GM12875 (cell line): ENCODE results near the gene CHDH.

ENCODE experiments used
- H3K4me3 ChIP-seq: one replicate; pipeline ENCODE4 v1.5.1; 2011; ENCODE audit warnings: low read depth, low read length, control low read depth
- TF ChIP-seq, protein P1 (sequence below): IDR thresholded peaks from 2 replicates; pipeline ENCODE4 v1.5.1; 2011; ENCODE audit warnings: low read depth, mild to moderate bottlenecking, control low read depth, inconsistent platforms, low read length, moderate library complexity, borderline replicate concordance; ENCODE audit not compliant: insufficient read depth

Gene CHDH

DNA sequence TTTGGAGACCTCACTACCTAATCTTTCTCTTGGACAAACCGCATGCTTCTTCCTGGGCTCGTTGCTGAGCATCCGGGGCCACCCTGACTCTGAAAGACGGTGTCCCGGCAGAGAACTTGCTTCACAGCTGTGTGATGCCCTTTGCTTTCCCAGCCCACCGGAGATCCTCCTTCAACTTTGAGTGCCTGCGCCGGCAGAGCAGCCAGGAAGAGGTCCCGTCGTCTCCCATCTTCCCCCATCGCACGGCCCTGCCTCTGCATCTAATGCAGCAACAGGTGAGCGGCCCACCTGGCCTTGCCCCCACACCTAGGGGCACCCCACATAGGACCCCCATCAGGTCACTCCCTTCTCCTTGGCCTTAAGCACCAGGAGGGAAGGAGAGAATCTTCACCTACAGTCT lies 37.7 kb downstream of the CHDH start:
- TF ChIP-seq, protein P1, sequence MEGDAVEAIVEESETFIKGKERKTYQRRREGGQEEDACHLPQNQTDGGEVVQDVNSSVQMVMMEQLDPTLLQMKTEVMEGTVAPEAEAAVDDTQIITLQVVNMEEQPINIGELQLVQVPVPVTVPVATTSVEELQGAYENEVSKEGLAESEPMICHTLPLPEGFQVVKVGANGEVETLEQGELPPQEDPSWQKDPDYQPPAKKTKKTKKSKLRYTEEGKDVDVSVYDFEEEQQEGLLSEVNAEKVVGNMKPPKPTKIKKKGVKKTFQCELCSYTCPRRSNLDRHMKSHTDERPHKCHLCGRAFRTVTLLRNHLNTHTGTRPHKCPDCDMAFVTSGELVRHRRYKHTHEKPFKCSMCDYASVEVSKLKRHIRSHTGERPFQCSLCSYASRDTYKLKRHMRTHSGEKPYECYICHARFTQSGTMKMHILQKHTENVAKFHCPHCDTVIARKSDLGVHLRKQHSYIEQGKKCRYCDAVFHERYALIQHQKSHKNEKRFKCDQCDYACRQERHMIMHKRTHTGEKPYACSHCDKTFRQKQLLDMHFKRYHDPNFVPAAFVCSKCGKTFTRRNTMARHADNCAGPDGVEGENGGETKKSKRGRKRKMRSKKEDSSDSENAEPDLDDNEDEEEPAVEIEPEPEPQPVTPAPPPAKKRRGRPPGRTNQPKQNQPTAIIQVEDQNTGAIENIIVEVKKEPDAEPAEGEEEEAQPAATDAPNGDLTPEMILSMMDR = no peak
- H3K4me3 ChIP-seq = no peak overlapping the region

- TF ChIP-seq, protein P1 = no peak
- H3K4me3 ChIP-seq = no peak overlapping the region
Measured at GRCh38 chr3:53807117-53807810, 39.0 kb downstream of the CHDH start.

GRCh38 chr3:53806182-53807116 lies 39.8 kb downstream of the CHDH start:
- TF ChIP-seq, protein P1 = no peak
- H3K4me3 ChIP-seq = no peak overlapping the region

GRCh38 chr3:53805463-53806159 lies 40.6 kb downstream of the CHDH start:
- TF ChIP-seq, protein P1 = no peak

GRCh38 chr3:53804697-53805462 lies 41.3 kb downstream of the CHDH start:
- H3K4me3 ChIP-seq = no peak overlapping the region
- TF ChIP-seq, protein P1 = no peak

More at GRCh38 chr3:53805463-53806159, 40.6 kb downstream of the CHDH start:
- H3K4me3 ChIP-seq = no peak overlapping the region

GRCh38 chr3:53803816-53804695 lies 42.2 kb downstream of the CHDH start:
- no peak overlapping the region for H3K4me3 ChIP-seq
- TF ChIP-seq, protein P1 = no peak
